Embryonic facial prominence (tissue), 1 donor: Measurements from ENCODE around the gene TSPAN11.
"Not testable (repeated sequence)": the region's sequence is repeated elsewhere in the genome, so short reads cannot be mapped to it uniquely, and the experiment has no call there.

Experiments used
- DNase-seq: peaks from one replicate; pipeline ENCODE4 v3.0.0-alpha.2; 2016; ENCODE audit errors: extremely low spot score

The TSPAN11 gene

DNA sequence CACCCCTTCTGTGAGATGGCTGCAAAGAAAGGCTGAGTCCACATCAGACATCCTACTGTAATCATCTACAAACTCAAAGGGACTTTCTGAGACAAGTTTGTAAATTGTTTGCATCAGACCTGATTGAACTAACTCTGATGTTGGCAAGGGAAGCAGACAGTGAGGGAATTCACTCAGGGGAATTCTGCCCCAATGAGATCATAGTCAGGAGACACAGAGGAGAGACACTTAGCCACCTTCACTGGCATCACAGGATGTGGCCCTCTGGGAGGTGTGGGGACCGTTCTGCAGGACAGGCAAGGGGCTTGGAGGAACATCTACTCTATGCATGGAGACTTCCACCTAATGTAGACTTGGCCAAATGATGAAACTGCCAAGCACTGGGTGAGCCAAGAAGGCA, 76.5 kb downstream of the TSPAN11 start:
- no peak for DNase-seq

- no peak for DNase-seq
Measured at GRCh38 chr12:31003861-31004640, 77.5 kb downstream of the TSPAN11 start.

DNA sequence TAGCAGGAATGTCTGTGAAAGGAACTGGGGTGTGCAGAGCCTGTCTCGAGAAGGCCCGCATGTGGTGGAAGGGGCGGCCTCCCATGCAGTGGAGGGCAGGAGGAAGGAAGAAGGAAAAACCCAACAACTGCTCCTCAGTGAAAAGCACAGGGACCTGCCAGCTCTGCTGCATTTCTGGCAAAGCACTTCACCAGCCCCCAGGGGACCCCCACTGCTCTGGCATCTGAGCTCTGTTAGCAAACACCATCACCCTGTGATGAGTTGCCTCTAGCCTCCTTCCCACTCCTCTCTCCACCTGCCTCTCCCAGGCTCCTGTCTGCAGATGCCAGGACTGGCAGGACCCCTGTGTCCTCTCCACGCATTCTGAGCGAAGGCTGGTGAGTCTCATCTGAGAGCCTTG, 78.1 kb downstream of the TSPAN11 start:
- DNase-seq: no peak

DNA sequence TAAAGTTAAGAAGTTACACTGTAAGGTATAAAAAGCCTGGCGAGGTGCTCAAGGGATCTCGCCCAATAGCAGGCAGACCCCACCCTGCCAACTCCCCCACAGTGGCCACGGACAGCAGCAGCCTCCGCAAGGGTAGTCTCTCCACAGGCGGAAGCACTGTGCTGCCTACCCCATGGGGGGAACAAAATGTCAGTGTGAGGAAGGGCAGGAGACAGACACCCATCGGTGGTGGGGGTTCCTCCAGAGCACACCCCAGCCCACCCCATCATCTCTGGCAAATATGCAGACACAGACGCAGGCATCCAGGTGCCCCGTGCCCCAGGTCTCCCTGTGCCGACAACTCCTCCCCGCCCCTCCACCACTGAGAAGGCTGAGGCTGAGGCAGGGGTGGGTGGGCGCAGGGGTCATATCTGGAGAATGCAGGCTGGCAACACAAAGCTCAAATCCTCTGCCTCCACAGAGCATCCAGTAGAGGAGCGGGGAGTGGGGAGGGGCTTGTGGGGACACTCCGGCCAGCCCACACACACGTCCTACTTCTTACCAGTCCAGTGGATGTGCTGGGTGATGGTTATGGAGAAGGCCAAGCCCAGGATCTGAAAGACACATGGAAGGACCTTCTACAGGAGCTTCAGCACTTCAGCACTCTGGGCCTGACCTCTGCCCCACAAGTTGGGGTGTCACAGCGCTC, 78.9 kb downstream of the TSPAN11 start:
- DNase-seq: no peak

DNA sequence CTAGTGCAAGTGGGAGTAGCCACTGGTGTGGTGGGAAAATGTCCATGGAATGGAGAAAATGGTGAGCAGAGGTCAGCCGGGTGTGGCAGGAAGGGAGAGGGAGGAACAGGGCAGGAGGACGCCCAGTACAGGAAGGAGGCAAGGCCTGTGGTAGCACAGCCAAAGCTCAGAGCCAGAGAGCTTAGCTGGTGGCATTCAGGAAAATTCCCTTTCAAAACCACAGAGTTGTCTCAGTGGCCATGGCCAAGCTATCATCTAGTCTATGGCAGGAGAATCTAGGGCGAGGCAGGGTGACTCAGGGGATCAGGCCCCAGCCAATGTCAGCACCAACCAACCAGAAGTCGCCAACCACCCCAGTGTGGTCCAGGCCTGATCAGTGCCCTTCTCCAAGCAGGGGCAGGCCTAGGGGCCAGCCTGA, 79.4 kb downstream of the TSPAN11 start:
- DNase-seq: no peak

DNA sequence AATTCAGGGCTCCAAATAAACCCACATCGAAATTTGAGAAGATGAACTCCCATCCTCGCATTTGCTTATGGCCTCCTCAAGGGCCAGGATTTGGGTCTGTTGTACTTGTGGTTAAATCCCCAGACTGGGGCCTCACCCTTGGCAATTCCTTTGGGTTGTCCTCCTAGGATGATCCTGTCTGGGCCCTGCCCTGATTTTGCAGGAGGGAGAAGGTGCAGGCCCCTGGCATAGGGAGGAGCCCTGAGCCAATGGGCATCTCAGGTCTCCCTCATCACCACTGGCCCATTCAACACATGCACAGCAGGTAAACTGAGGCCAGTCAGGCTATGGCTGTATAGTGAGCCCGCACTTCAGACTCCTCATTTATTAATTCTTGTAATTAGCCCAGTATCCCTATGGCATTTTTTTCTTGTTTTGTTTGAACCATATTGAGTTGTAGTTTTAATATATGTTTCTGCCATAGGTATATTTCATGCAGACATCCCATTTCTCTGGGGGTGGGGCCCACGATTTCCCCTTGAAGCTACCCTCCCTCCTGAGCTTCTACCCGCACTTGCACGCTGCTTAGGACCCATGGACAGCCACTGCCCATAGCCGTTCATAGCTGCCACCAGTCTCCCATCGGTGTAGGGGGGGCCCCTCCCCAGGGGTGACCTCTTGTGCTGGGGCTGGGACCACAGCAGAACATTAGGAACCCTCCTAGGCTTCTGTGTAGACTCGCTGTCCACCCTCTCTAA, 80.0 kb downstream of the TSPAN11 start:
- no peak for DNase-seq

DNA sequence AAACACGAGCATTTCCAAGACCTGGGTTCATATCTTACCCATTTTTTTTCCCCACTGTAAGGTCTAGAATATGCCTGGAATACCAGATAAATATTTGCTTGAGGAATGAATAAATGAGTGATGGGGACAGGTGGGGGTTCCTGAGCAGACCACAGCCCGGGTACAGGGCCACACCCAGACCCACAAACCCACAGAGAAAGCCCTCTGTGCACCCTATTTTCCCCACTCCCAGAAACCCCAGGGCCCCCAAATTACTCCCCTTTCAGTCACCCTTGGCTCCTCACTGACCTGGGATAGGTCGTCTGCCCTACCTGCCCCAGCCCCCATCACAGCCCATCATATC, 80.6 kb downstream of the TSPAN11 start:
- DNase-seq: no peak

DNA sequence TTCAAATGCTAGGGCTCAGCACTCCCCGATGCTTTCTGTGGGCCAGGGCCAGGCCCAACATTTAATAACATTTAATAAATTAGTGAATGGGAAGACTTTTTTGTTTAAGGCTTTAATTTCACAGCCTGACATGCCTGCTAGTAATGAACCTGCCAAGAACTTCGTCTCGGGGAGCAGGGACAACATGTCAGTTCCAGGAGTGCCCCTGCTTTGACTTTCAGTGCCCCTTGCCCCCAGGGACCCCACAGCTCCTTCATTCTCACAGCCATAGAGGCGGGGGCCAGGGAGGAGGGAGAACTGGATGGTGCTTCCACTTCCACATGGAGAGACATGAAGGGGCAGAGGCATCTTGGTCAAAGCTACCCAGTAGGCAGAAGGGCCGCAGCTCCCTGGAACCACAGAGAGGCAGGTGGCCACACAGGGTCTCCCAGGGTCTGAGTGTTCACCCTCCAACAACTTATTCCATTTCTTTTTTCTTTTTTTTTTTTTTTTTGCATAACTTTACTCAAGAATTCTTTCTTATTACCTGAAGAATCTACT, 81.2 kb downstream of the TSPAN11 start:
- DNase-seq: no peak

DNA sequence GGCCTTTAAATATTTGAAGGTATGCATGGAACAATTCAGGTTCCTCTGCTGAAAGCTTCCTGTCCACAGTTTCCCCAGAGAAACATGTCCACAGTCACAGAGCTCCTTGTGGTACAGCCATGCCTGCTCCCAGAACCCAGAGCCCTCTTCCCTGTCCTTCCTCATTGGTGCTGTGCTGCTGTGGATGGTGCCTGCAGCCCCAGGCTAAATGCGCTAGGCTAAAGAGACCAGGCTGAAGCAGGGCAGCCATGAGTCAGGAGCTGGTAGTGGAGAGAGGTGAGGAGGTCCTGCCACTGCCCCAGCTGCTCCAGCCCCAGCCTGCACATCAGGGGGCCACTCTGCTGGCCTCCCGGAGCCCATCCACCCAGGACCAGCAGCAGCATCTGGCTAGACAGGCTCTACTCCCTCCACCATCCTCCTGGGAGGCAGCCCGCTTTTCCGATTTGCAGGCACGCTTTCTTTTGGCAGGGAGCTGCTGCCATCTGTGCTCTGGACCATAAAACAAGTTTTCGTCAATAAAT, 81.8 kb downstream of the TSPAN11 start:
- no peak for DNase-seq

DNA sequence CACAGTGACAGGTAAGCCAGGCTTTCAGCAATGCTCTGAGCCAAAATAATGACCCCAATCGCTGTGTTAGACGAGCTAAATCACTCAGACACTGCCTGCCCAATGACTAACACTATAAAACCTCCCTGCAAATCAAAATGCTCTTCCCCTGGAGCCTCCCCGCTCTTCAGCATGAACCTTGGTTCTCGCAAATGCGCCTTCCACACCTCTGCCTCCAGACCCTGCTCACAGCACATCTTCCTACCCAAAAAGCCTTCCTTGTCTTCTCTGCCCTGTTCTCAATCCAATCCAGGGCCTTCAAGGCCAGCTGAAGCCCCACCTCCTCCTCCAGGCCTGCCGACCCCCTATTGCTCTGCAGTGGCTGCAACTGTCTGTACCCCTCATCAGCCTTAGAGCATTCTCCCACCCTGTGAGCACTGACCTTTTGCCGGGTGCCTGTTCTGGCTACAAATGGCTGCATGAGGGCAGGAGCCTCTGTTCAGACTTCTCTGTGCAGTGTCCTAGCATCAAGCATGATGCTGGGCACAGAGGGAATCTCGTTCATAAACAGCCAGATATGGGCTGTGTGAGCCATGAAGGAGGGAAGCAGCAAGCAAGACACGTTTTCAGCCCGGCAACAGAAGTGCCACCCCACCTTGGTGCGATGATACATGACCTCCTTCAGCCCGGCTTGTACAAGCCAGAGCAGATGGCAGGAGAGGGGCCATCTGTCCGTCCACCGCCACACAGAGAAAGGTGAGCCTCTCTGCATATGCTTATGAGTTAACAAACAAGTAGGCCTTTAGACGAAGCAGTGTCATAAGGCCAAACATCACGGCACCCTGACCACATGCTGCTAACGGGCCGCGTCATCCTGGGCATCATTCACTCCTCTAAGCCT, 82.7 kb downstream of the TSPAN11 start:
- no peak for DNase-seq

DNA sequence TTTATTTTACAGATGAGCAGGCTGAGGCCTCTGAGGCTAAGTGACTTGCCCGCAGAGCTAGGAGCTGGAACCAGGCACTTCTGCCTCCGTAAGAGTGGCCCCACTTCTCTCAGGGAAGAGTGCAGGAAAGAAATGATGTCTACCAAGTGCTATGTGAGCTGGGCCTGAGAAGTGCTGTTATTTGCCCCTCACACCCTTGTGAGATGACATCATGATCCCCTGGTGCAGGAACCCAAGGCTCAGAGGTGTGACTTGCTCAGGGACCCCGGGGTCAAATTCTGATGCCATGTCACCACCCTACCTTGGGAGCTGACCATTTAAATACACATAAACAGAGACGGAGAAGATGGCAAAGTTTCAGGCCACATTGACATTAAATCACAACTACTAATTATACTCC, 83.4 kb downstream of the TSPAN11 start:
- no peak for DNase-seq

GRCh38 chr12:31011336-31011735, 84.8 kb downstream of the TSPAN11 start:
- no peak for DNase-seq

- DNase-seq: no peak
Measured at GRCh38 chr12:31011746-31012566, 85.4 kb downstream of the TSPAN11 start.

DNA sequence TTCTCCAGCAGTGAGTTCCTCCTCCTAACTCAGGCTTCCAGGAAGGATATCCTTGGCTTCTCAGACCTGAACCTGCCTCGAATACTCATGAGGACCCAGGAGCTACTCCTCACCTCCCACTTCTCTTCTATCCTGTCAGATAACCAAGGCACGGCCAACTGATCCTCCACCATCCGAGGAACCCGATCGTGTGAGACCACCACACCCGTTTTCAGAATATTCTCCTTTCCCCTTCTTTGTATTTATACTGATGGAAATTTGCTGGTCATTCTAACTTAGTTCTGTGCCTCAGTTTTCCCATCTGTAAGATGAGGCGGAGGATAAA, 86.0 kb downstream of the TSPAN11 start:
- not testable (repeated sequence) for DNase-seq

DNA sequence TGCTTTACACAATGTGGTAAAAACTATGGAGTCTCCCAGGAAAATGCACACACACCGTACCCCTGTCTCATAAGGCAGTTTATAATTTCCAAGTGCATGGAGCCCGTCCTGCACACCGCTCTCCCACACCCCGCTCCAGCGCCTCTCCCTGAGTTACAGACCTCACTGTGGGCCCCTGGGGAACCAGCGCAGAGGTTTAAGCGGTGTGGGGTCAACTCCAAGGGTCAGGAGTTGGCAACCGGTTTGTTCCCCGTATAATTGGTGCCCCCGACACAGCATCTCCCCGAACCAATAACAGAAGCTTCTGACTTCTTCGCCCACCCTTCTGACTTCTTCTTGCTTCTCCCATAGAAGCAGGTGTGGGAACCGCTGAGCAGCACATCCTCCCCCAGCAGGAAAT, 88.7 kb downstream of the TSPAN11 start:
- no peak for DNase-seq

DNA sequence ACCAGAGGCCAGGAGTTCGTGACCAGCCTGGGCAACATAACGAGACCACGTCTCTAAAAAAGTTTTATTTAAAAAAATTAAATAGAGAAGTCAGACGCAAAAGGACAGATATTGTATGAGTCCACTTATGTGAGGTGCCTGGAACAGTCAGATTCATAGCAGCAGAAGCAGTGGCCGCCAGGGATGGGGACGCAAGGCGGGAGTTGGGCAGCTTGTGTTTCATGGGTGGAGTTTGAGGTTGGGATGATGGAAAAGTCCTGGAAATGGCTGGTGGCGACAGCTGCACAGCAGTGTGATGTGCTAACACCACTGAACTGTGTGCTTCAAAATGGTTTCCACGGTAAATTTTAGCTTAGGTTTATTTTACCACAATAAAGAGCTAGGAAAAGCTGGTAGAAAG, 89.5 kb downstream of the TSPAN11 start:
- no peak for DNase-seq

DNA sequence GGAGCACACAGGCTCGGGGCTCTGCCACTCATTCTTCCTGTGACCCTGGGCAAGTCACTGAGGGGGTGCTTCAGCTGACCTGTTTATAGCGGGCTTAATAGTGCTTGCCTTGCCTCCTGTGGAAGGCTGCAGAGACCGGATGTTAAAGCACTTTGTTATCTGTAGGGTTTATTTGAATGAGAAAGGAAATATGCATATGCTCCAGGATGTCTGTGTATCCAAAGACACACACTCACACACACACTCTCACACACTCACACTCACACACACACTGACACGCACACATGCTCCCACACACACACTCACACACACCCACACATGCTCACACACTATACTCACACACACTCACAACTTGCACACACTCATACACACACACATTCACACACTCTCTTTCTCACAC, 91.0 kb downstream of the TSPAN11 start:
- DNase-seq: no peak

- DNase-seq: no peak
Measured at GRCh38 chr12:31018106-31018789, 91.7 kb downstream of the TSPAN11 start.

- DNase-seq: no peak
Measured at GRCh38 chr12:31018790-31019505, 92.4 kb downstream of the TSPAN11 start.
